KOPT-K1 (cell line): ENCODE measurements around the gene PBX2.
"Not testable (repeated sequence)": the region's sequence is repeated elsewhere in the genome, so short reads cannot be mapped to it uniquely, and the experiment has no call there.

Experiments used
- H3K27ac ChIP-seq: fragments of 200-600 bp; sonication (generic); 2 replicates; pipeline ENCODE4 v1.5.1; 2016; ENCODE audit warnings: antibody characterized with exemption, mild to moderate bottlenecking, low read depth, low read length; ENCODE audit not compliant: poor library complexity, severe bottlenecking
- H3K36me3 ChIP-seq: fragments of 200-600 bp; sonication (generic); 2 replicates; pipeline ENCODE4 v1.5.1; 2017; ENCODE audit warnings: antibody characterized with exemption, mild to moderate bottlenecking, low read length, moderate library complexity; ENCODE audit not compliant: insufficient read depth
- H3K9me3 ChIP-seq: fragments of 200-600 bp; sonication (generic); 2 replicates; pipeline ENCODE4 v1.5.1; 2017; ENCODE audit warnings: antibody characterized with exemption, low read length, mild to moderate bottlenecking; ENCODE audit not compliant: insufficient read depth, poor library complexity, severe bottlenecking

Gene PBX2

GRCh38 chr6:32194825-32195651 lies 5.0 kb upstream of the PBX2 start:
- H3K36me3 ChIP-seq: no peaks in the 10 kb centered on the region
- no peaks in the 10 kb centered on the region for H3K9me3 ChIP-seq
- peak overlapping the region; percentile 98 for H3K27ac ChIP-seq

GRCh38 chr6:32194388-32194787 lies 4.4 kb upstream of the PBX2 start:
- Histone ChIP-seq H3K36me3 (no peaks in the 10 kb centered on the region), H3K27ac (peak overlapping the region; percentile 98), H3K9me3 (no peaks in the 10 kb centered on the region)

GRCh38 chr6:32193096-32193495 lies 3.1 kb upstream of the PBX2 start:
- H3K27ac ChIP-seq: peak overlapping the region; percentile 98
- not testable (repeated sequence) for H3K36me3 ChIP-seq, H3K9me3 ChIP-seq

GRCh38 chr6:32192608-32193039 lies 2.6 kb upstream of the PBX2 start, which contains the start of gene GPSM3:
TSS of gene GPSM3 (minus strand) at chr6:32192643. CDS start at chr6:32192513, 130 bp downstream.
- H3K9me3 ChIP-seq: no peaks in the 10 kb centered on the region
- H3K36me3 ChIP-seq: peaks cover 7% of the 10 kb centered on the region
- peak within 1 kb of the TSS; percentile 98 for H3K27ac ChIP-seq

GRCh38 chr6:32191696-32192607 lies 1.9 kb upstream of the PBX2 start:
- peak overlapping the region; percentile 98 for H3K27ac ChIP-seq
- peaks cover 14% of the 10 kb centered on the region for H3K36me3 ChIP-seq
- no peaks in the 10 kb centered on the region for H3K9me3 ChIP-seq

- peak overlapping the region; percentile 98 for H3K27ac ChIP-seq
Measured at GRCh38 chr6:32190911-32191677, 1.1 kb upstream of the PBX2 start.

GRCh38 chr6:32189742-32190053 lies 304 bp downstream of the PBX2 start:
- Histone ChIP-seq H3K9me3 (no peaks in the 10 kb centered on the region), H3K27ac (peak overlapping the region; percentile 98), H3K36me3 (peaks cover 29% of the 10 kb centered on the region)

More at GRCh38 chr6:32190911-32191677, 1.1 kb upstream of the PBX2 start:
- Histone ChIP-seq H3K36me3 (peaks cover 22% of the 10 kb centered on the region), H3K9me3 (no peaks in the 10 kb centered on the region)

- Histone ChIP-seq H3K9me3 (no peaks in the 10 kb centered on the region), H3K36me3 (peaks cover 32% of the 10 kb centered on the region), H3K27ac (peak overlapping the region; percentile 98)
Measured at GRCh38 chr6:32189069-32189741, 797 bp downstream of the PBX2 start.

GRCh38 chr6:32188381-32189068 lies 1.5 kb downstream of the PBX2 start:
- Histone ChIP-seq H3K9me3 (no peaks in the 10 kb centered on the region), H3K36me3 (peaks cover 39% of the 10 kb centered on the region), H3K27ac (peak overlapping the region; percentile 98)

- H3K9me3 ChIP-seq: not testable (repeated sequence)
- Histone ChIP-seq H3K36me3 (peaks cover 46% of the 10 kb centered on the region), H3K27ac (peak overlapping the region; percentile 28)
Measured at GRCh38 chr6:32187725-32188380, 2.1 kb downstream of the PBX2 start.

- Histone ChIP-seq H3K36me3 (peaks cover 53% of the 10 kb centered on the region), H3K27ac (peak overlapping the region; percentile 28), H3K9me3 (no peaks in the 10 kb centered on the region)
Measured at GRCh38 chr6:32187009-32187709, 2.8 kb downstream of the PBX2 start.

GRCh38 chr6:32186151-32186840 lies 3.7 kb downstream of the PBX2 start:
- H3K9me3 ChIP-seq: not testable (repeated sequence)
- peaks cover 61% of the 10 kb centered on the region for H3K36me3 ChIP-seq
- peak overlapping the region; percentile 28 for H3K27ac ChIP-seq
